GM23338 (cell line): ENCODE data around the gene ARMH4. TPM values are rescaled to one million over a fixed set of nuclear protein-coding genes. Genes with fewer than 3 reads are reported as not detected.

Experiments
- ATAC-seq: fragments of 200-7000 bp; cut with Tn5 transposase; 3 replicates; pipeline ENCODE4 v1.9.1; 2020
- DNase-seq: peaks from one replicate; pipeline ENCODE4 v3.0.0-alpha.2; 2015; ENCODE audit warnings: low spot score
- H2AFZ ChIP-seq: fragments of 200-600 bp; sonication (generic); 2 replicates; pipeline ENCODE4 v1.8.0; 2016; ENCODE audit warnings: antibody characterized with exemption, mild to moderate bottlenecking, moderate library complexity
- H3F3A ChIP-seq: fragments of 200-600 bp; sonication (generic); replicated peaks from 2 replicates; pipeline ENCODE4 v1.8.0; 2017; ENCODE audit warnings: antibody characterized with exemption, mixed run types, low read depth
- H3K27ac ChIP-seq: fragments of 200-600 bp; sonication (generic); 2 replicates; pipeline ENCODE4 v1.6.1; 2016; ENCODE audit warnings: low read depth
- H3K27me3 ChIP-seq: fragments of 200-600 bp; sonication (generic); 2 replicates; pipeline ENCODE4 v1.8.0; 2016; ENCODE audit warnings: mild to moderate bottlenecking, mixed run types, moderate library complexity; ENCODE audit not compliant: insufficient read depth
- H3K36me3 ChIP-seq: fragments of 200-600 bp; sonication (generic); 2 replicates; pipeline ENCODE4 v1.8.0; 2016; ENCODE audit warnings: mild to moderate bottlenecking; ENCODE audit not compliant: insufficient read depth
- H3K4me1 ChIP-seq: fragments of 200-600 bp; sonication (generic); 2 replicates; pipeline ENCODE4 v1.8.0; 2016; ENCODE audit warnings: mild to moderate bottlenecking, moderate library complexity; ENCODE audit not compliant: insufficient read depth
- H3K4me2 ChIP-seq: fragments of 200-600 bp; sonication (generic); 2 replicates; pipeline ENCODE4 v1.7.1; 2017; ENCODE audit warnings: mixed run types
- H3K4me3 ChIP-seq: fragments of 200-600 bp; sonication (generic); 2 replicates; pipeline ENCODE4 v1.6.1; 2016; ENCODE audit warnings: mixed run types
- H3K79me2 ChIP-seq: fragments of 200-600 bp; sonication (generic); replicated peaks from 2 replicates; pipeline ENCODE4 v1.8.0; 2017; ENCODE audit warnings: mild to moderate bottlenecking; ENCODE audit not compliant: insufficient read depth
- H3K9me2 ChIP-seq: fragments of 200-600 bp; sonication (generic); 2 replicates; pipeline ENCODE4 v1.8.0; 2017; ENCODE audit not compliant: insufficient read depth
- H4K20me1 ChIP-seq: fragments of 200-600 bp; sonication (generic); replicated peaks from 2 replicates; pipeline ENCODE4 v1.8.0; 2017; ENCODE audit warnings: mild to moderate bottlenecking; ENCODE audit not compliant: insufficient read depth
- H3K27ac Mint-ChIP-seq: 2 replicates; pipeline ENCODE4 v1.8.0; 2020; ENCODE audit warnings: inconsistent platforms, mild to moderate bottlenecking, moderate library complexity, mixed read lengths
- H3K27me3 Mint-ChIP-seq: 3 replicates; pipeline ENCODE4 v1.8.0; 2022; ENCODE audit warnings: low read depth, mild to moderate bottlenecking, moderate library complexity, mixed read lengths, inconsistent platforms; ENCODE audit not compliant: insufficient read depth, poor library complexity
- H3K36me3 Mint-ChIP-seq: 3 replicates; pipeline ENCODE4 v1.8.0; 2021; ENCODE audit warnings: low read depth, mild to moderate bottlenecking, inconsistent platforms, moderate library complexity, mixed read lengths
- H3K4me1 Mint-ChIP-seq: 3 replicates; pipeline ENCODE4 v1.8.0; 2020; ENCODE audit warnings: mild to moderate bottlenecking, inconsistent platforms, mixed read lengths
- H3K4me3 Mint-ChIP-seq: 3 replicates; pipeline ENCODE4 v1.8.0; 2021; ENCODE audit warnings: moderate library complexity, mild to moderate bottlenecking, inconsistent platforms, mixed read lengths
- H3K9me3 Mint-ChIP-seq: 3 replicates; pipeline ENCODE4 v1.8.0; 2020; ENCODE audit warnings: moderate library complexity, mild to moderate bottlenecking, inconsistent platforms, mixed read lengths
- CREB1 ChIP-seq: fragments of 250-450 bp; sonication (Bioruptor Pico); IDR thresholded peaks from 2 replicates; pipeline ENCODE4 v1.5.0; 2020; ENCODE audit warnings: low read depth, mild to moderate bottlenecking, moderate library complexity
- EZH2 ChIP-seq: fragments of 200-600 bp; sonication (generic); IDR thresholded peaks from one replicate; pipeline ENCODE4 v1.8.0; 2017; ENCODE audit warnings: antibody characterized with exemption, mild to moderate bottlenecking, low read depth; ENCODE audit not compliant: unreplicated experiment
- NANOG ChIP-seq: IDR thresholded peaks from 2 replicates; pipeline ENCODE4 v1.6.1; 2016; ENCODE audit warnings: antibody characterized with exemption, borderline replicate concordance
- POLR2AphosphoS5 ChIP-seq: IDR thresholded peaks from 2 replicates; pipeline ENCODE4 v1.6.1; 2016; ENCODE audit warnings: antibody characterized with exemption, low read depth
- STAT1 ChIP-seq: IDR thresholded peaks from one replicate; pipeline ENCODE4 v1.6.1; 2016; ENCODE audit warnings: antibody characterized with exemption; ENCODE audit not compliant: unreplicated experiment
- polyA plus RNA-seq: library from polyadenylated mRNA; unstranded; fragments of >200 nt; fragmentation: Nextera tagmentation; extraction: Ambion mirVana; gene quantifications from 2 replicates; pipeline ENCODE4 v1.2.1, GENCODE V29; 2016
- total RNA-seq: library from RNA; depleted of rRNA; stranded (reverse); fragments of >200 nt; shearing (Covaris generic); gene quantifications from 2 replicates; pipeline ENCODE4 v1.2.3, GENCODE V29; 2014
- TF ChIP-seq, protein P1 (sequence below): IDR thresholded peaks from one replicate; pipeline ENCODE4 v1.6.1; 2018; ENCODE audit warnings: antibody characterized with exemption; ENCODE audit not compliant: unreplicated experiment
- TF ChIP-seq, protein P2 (sequence below), 2 experiments: fragments of 200-600 bp in 1 of 2; sonication (generic) in 1 of 2; conservative IDR thresholded peaks; 2 replicates each; pipeline versions ENCODE4 v1.5.1 to v1.6.1; 2016 to 2017; ENCODE audit warnings: antibody characterized with exemption in 2 of 2, low read depth in 2 of 2, mild to moderate bottlenecking in 2 of 2, moderate library complexity in 1 of 2

The ARMH4 gene
- total and polyA plus RNA-seq, 2 experiments from 2014 or later, result 15.5 to 20.2 TPM

DNA sequence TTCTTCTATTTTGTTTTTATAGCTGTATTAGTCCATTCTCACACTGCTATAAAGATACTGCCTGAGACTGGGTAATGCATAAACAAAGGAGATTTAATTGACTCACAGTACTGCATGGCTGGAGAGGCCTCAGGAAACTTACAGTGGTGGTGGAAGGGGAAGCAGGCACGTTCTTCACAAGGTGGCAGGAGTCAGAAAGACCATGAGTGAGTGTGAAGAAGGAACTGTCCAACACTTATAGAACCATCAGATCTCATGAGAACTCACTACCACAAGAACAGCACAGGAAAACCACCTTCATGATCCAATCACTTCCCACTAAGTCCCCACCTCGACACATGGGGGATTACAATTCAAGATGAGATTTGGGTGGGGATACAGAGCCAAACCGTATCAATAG, 42.3 kb downstream of the ARMH4 start:
- ATAC-seq (no peak), DNase-seq (no peak)
- H3K4me1 ChIP-seq, result no peaks in the 10 kb centered on the region
- H4K20me1 ChIP-seq, result no peaks in the 10 kb centered on the region
- no peaks in the 10 kb centered on the region for H3K27me3 Mint-ChIP-seq
- no peak overlapping the region for H3K4me3 Mint-ChIP-seq
- H3K79me2 ChIP-seq, result no peaks in the 10 kb centered on the region
- H3K36me3 Mint-ChIP-seq, result no peaks in the 10 kb centered on the region
- no peak overlapping the region for H3K4me3 ChIP-seq
- no peaks in the 10 kb centered on the region for H3F3A ChIP-seq
- H3K36me3 ChIP-seq, result no peaks in the 10 kb centered on the region
- TF ChIP-seq CREB1, result no peak
- TF ChIP-seq, protein P1, sequence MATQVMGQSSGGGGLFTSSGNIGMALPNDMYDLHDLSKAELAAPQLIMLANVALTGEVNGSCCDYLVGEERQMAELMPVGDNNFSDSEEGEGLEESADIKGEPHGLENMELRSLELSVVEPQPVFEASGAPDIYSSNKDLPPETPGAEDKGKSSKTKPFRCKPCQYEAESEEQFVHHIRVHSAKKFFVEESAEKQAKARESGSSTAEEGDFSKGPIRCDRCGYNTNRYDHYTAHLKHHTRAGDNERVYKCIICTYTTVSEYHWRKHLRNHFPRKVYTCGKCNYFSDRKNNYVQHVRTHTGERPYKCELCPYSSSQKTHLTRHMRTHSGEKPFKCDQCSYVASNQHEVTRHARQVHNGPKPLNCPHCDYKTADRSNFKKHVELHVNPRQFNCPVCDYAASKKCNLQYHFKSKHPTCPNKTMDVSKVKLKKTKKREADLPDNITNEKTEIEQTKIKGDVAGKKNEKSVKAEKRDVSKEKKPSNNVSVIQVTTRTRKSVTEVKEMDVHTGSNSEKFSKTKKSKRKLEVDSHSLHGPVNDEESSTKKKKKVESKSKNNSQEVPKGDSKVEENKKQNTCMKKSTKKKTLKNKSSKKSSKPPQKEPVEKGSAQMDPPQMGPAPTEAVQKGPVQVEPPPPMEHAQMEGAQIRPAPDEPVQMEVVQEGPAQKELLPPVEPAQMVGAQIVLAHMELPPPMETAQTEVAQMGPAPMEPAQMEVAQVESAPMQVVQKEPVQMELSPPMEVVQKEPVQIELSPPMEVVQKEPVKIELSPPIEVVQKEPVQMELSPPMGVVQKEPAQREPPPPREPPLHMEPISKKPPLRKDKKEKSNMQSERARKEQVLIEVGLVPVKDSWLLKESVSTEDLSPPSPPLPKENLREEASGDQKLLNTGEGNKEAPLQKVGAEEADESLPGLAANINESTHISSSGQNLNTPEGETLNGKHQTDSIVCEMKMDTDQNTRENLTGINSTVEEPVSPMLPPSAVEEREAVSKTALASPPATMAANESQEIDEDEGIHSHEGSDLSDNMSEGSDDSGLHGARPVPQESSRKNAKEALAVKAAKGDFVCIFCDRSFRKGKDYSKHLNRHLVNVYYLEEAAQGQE, result peak; percentile 13
- no peak overlapping the region for H3K27ac Mint-ChIP-seq
- H3K4me2 ChIP-seq, result no peak overlapping the region
- no peak overlapping the region for H2AFZ ChIP-seq
- H3K27me3 ChIP-seq, result no peaks in the 10 kb centered on the region
- no peaks in the 10 kb centered on the region for H3K9me3 Mint-ChIP-seq
- H3K27ac ChIP-seq, result no peak overlapping the region
- H3K4me1 Mint-ChIP-seq, result no peaks in the 10 kb centered on the region
- no peaks in the 10 kb centered on the region for H3K9me2 ChIP-seq

DNA sequence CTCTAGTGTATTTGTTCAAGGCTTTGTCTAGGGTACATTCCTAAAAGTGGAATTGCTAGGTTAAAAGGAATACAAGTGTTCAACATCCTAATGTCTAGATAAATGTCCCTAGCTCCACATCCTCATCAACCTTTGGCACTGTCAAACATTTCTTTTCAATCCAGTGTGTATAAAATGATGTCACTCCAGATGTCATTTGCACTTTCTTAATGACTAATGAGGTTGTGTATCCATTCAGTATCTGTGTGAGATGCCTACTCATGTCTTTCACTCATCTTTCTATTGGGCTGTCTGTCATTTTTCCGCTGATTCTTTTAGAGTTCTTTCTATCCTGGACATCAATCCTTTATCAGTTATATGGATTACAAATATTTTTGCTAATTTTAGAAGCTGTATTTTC, 43.3 kb downstream of the ARMH4 start:
- Histone ChIP-seq H2AFZ (no peak overlapping the region), H3F3A (no peaks in the 10 kb centered on the region), H3K4me1 (no peaks in the 10 kb centered on the region), H3K4me3 (no peak overlapping the region), H3K27ac (no peak overlapping the region), H3K9me2 (no peaks in the 10 kb centered on the region), H3K79me2 (no peaks in the 10 kb centered on the region), H3K27me3 (no peaks in the 10 kb centered on the region), H4K20me1 (no peaks in the 10 kb centered on the region), H3K4me2 (no peak overlapping the region), H3K36me3 (no peaks in the 10 kb centered on the region)
- Mint-ChIP-seq H3K36me3 (no peaks in the 10 kb centered on the region), H3K4me1 (no peaks in the 10 kb centered on the region), H3K27me3 (no peaks in the 10 kb centered on the region), H3K27ac (no peak overlapping the region), H3K4me3 (no peak overlapping the region), H3K9me3 (no peaks in the 10 kb centered on the region)
- DNase-seq (no peak), ATAC-seq (no peak)
- TF ChIP-seq STAT1 (no peak), CREB1 (no peak), NANOG (no peak), EZH2 (no peak), POLR2AphosphoS5 (no peak)
- TF ChIP-seq, protein P1, result no peak
- TF ChIP-seq, protein P2, sequence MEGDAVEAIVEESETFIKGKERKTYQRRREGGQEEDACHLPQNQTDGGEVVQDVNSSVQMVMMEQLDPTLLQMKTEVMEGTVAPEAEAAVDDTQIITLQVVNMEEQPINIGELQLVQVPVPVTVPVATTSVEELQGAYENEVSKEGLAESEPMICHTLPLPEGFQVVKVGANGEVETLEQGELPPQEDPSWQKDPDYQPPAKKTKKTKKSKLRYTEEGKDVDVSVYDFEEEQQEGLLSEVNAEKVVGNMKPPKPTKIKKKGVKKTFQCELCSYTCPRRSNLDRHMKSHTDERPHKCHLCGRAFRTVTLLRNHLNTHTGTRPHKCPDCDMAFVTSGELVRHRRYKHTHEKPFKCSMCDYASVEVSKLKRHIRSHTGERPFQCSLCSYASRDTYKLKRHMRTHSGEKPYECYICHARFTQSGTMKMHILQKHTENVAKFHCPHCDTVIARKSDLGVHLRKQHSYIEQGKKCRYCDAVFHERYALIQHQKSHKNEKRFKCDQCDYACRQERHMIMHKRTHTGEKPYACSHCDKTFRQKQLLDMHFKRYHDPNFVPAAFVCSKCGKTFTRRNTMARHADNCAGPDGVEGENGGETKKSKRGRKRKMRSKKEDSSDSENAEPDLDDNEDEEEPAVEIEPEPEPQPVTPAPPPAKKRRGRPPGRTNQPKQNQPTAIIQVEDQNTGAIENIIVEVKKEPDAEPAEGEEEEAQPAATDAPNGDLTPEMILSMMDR (conservative IDR thresholded peaks at IDR 0.05; ENCODE audit: low read depth in 2 of 2), result no peak
